GM19238 (cell line): ENCODE data around the gene ASAP2.
"Not testable (repeated sequence)": the region's sequence is repeated elsewhere in the genome, so short reads cannot be mapped to it uniquely, and the experiment has no call there.

Source experiments
- DNase-seq: peaks from one replicate; pipeline ENCODE4 v3.0.0; 2011; ENCODE audit warnings: low spot score; ENCODE audit not compliant: insufficient read length

Gene ASAP2

GRCh38 chr2:9211496-9211895 is 4.9 kb downstream of the ASAP2 start:
- no peak for DNase-seq

- DNase-seq = no peak
Observed at GRCh38 chr2:9212010-9212635, 5.5 kb downstream of the ASAP2 start.

GRCh38 chr2:9212661-9213411 is 6.2 kb downstream of the ASAP2 start:
- DNase-seq = no peak

- DNase-seq = no peak
Observed at GRCh38 chr2:9213477-9214051, 7.0 kb downstream of the ASAP2 start.

GRCh38 chr2:9214873-9215272 is 8.3 kb downstream of the ASAP2 start:
- DNase-seq = no peak

- DNase-seq = no peak
Observed at GRCh38 chr2:9215680-9216079, 9.1 kb downstream of the ASAP2 start.

GRCh38 chr2:9216143-9216542 is 9.5 kb downstream of the ASAP2 start:
- DNase-seq = not testable (repeated sequence)

- DNase-seq = no peak
Observed at GRCh38 chr2:9217838-9218770, 11.5 kb downstream of the ASAP2 start.

- DNase-seq = no peak
Observed at GRCh38 chr2:9219027-9219445, 12.4 kb downstream of the ASAP2 start.

GRCh38 chr2:9220201-9220600 is 13.6 kb downstream of the ASAP2 start:
- no peak for DNase-seq

- no peak for DNase-seq
Observed at GRCh38 chr2:9221223-9221622, 14.6 kb downstream of the ASAP2 start.

- DNase-seq = no peak
Observed at GRCh38 chr2:9222239-9222892, 15.8 kb downstream of the ASAP2 start.

GRCh38 chr2:9222893-9223287 is 16.3 kb downstream of the ASAP2 start:
- DNase-seq = no peak

GRCh38 chr2:9225806-9226205 is 19.2 kb downstream of the ASAP2 start:
- DNase-seq = no peak

GRCh38 chr2:9226458-9227380 is 20.1 kb downstream of the ASAP2 start:
- DNase-seq = no peak

- no peak for DNase-seq
Observed at GRCh38 chr2:9228088-9228751, 21.6 kb downstream of the ASAP2 start.

GRCh38 chr2:9228781-9229469 is 22.3 kb downstream of the ASAP2 start:
- DNase-seq = no peak

- no peak for DNase-seq
Observed at GRCh38 chr2:9229470-9229820, 22.8 kb downstream of the ASAP2 start.
